Left hindlimb (tissue), 1 donor: ENCODE data around the gene GRIK4.

Experiments used
- DNase-seq: peaks from one replicate; pipeline ENCODE4 v3.0.0-alpha.2; 2018

Gene GRIK4

DNA sequence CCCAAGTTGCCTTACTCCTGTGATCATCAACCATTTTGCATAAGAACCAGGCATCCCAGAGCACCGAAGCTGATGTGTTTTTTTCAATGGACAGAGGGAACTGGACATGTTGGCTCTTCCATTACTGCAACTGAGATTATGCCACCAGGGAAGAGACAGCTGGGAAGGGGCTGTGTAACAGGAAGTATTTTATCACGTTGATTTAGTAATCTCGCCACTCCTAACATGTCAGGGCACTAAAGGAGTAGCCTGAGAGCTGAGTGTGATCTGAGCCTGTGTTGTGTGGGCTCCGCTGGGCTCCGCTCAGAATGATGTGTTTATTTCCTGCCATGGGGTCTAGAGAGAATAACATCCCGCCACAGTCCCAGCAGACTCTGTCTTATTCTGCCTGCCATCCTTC is 165.4 kb downstream of the GRIK4 start:
- no peak for DNase-seq

DNA sequence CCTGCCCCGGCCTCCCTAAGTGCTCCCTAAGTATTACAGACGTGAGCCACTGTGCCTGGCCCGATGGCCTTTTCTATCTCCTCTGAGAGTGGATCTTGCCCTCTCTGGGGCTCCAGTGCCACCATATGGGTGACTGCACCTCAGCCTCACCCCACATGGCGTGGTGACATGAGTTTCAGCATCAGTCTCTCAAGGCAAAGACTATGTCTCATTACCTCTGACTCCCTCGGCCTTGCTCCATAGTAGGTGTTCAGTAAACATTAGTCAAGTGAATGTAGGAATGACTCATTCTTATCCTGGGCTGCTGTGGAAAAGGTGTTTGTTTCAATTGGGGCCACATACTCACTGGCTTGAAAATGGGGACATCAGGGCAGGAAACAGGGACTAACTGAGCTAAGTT is 168.8 kb downstream of the GRIK4 start:
- DNase-seq = no peak

DNA sequence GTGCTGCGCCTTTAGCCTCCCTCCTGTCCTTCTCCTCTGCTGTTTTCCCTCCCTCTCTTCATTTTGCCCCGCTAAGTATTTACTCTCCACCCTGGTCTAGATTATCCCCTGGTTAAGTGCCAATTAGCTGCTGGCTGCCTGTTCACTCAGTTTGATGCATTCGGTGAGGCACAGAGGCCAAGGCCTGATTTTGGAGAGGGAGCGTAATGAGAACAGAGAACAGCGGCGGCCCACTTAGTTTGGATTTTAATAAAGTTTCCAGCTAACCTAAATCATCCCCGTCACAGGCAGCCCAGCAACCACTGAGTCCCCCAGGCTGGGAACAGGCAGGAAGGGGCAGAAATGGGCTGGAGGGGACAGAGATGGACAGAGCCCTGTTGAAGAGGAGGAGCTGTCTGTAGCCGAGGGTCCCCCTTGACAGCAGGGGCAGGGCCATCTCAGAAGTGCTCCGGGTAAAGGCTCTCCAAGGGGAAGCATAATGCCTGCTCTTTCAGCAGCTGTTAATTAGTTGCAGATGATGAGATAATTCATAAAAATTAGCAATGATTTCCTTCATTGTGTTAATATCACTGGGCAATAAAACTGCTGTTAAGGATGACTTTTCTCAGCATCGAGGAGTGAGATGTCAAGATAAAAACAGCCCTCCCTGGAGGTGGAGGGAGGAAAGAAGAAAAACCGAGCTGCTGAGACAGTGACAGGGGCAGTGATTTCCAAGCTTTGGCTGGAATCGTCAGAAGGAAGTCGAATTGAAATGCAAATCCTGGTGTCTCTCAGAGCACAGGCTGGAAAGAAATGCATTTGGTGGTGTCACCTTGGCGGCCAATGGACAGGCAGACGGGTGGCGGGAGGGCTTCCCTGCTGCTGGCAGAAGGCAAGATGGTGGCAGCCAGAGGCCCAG is 170.1 kb downstream of the GRIK4 start:
- DNase-seq = no peak

DNA sequence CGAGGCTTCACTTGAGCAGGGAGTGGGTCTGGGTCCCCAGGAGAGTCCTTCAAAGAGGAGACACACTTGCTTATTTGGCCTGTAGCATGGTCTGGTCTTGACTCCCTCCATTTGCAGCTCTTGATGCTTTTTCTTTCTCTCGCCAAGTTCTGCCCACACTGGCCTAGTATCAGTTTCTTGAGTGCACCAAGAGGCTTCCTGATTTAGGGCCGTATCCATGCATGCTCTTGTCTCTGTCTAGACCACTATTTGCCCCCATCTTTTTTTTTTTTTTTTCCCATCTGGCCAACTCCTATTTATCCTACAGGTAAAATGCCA is 170.7 kb downstream of the GRIK4 start:
- DNase-seq = no peak

DNA sequence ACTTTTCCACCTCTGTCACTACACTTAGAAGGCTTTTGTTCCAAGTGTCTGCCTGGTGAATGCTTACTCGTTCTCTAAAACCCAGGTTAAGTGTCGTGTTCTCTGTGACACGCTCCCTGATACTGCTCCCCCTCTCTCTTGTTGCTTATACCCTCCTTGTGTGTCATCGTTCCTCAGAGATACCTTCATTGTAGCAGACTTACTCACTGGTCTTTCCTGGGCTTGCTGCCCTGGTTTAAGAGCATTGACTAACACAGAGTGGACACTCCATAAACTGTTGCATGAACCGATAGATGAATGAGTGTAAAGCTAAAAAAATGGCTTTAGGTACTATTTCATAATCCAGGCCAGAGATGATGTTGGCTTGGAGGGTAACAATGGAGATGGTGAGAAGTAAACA is 171.3 kb downstream of the GRIK4 start:
- DNase-seq = no peak

DNA sequence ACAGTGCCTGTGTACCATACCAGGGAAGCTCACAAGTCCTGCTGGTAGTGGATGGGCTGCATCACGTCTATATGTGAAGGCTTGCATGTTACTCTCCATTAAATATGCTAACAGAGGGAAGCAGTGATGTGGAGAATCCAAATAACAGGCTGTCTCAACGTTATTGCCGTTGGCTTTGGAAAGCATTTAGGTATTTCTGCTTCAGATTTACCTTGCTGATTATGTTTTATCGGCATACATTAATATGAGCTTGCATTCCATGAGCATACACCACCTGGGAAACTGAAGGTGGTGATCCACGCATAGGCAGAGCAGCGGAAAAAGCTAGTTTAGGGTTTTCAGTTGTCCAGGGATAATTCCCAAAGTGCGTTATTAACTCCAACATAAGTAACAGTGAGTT is 175.0 kb downstream of the GRIK4 start:
- no peak for DNase-seq

DNA sequence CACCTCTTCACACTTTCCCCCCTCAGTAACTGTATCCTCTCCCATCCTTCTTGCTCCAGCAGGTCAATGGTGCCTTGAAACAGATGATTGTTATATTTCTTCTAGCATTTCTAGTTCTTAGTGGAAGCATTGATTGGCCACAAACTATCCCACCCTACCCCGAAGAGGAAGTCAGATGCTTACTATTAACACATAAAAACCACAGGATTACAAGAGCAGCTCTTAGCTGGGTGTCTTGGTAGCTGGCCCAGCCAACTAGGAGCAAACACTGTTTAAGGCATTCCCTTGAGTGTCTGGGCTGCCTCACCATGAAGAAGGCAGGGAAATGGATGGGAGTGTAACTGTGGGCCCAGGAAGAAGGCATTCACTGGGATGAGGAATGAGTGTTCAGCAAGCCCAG is 176.6 kb downstream of the GRIK4 start:
- DNase-seq = no peak

DNA sequence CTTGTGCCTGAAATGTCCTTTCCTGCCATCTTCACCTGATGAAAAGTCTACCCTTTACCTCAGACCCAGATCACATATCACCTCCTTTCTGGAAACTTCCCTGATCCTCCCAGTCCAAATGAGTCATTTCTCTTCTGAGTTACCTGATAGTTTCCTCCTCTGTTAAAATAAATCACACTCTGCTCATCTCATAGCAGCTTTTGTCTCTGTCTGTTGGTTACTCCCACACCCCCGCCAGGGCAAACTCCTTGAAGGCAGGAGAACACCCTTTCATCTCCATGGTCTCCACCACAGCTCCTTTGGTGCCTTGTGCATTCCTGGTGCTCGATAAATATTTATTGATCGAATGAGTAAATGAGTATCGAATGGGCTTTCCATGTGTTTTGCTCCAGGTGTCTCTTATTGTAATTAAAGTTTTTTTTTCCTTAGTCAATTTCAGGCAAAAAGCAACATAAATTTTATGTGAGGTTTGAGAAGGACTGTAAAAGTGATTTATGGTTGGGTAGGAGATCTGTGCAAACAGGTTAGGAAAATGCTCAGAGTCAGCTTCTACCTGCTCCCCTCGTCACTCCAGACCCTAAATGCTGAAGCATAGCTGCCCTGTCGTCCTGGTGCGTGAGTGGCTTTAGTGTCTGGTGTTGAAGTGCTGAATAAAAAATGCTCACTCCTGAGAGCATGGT is 178.2 kb downstream of the GRIK4 start:
- no peak for DNase-seq

DNA sequence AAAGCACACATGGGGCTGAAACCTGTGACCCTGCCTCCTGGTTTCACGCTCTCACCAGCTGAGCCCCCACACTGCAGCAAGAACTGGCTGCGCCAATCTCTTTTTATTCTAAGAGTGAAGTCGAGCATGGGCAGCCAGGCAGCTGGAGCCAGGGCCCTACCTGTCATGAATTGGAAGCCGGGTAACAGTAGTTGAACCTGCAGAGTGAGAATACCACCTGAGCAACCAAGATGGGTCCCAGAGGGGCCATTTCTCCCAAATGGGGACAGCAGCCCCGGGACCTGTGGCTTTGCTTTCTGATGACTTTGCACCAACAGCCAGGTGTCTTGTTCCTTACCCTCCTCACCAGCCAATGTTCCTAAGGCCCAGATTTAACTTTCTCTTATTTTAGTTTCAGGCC is 178.9 kb downstream of the GRIK4 start:
- DNase-seq = no peak

DNA sequence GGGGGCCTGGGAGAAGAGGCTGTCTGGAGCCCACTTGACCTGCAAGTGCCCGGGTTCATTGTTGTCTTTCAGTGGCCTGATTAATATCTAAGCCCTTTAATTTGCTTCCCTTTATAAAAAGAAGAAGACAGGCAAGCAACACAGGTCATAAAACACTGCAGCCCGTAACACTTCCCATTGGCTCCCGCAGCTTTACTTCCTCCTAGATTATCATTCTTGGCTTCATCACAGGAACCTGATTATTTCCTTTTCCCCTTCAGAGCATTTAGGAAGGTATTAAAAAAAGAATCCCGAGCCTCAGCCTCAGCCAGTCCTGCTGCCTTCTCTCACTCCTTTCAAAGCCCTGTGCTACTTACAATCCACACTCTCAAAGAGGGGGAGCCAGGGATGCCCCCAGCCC is 183.2 kb downstream of the GRIK4 start:
- no peak for DNase-seq

DNA sequence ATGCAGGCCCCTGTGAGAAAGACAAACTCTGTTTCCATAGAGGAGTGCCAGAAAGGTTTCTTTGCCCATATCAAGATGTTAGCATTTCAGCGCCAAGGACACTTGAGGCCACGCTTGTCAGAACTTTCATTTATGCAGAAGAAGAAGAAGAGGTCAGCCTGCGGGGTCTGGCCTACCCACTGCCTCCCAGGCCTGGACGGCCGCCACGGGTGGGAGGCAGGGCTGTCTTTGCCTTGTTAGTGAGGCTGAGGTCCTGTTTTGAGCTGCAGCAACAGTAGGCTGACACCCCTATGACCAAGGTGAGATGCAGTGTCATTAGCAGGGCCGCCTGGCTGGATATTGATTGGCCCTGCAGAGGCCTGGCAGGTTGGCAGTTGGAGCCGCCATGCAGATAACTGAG is 183.9 kb downstream of the GRIK4 start:
- DNase-seq = no peak

DNA sequence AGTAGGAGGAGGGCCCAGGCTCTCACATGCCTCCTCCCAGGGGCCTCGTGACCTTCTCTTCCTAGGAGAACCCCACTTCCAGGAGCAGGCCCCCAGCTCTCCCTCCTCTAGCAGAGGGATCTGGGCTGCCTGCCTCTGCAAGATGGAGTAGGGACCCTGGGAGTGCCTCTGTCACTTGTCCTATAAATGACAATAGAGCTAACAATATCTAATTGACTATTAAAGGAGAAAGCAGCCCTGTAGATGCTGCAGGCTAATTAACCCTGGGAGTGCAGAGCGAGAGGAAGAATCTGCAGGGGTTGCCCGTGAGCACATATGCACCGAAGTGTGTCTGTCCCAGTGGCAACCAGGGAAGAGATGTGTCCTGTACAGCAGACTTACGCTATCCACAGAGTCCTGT is 184.4 kb downstream of the GRIK4 start:
- no peak for DNase-seq

DNA sequence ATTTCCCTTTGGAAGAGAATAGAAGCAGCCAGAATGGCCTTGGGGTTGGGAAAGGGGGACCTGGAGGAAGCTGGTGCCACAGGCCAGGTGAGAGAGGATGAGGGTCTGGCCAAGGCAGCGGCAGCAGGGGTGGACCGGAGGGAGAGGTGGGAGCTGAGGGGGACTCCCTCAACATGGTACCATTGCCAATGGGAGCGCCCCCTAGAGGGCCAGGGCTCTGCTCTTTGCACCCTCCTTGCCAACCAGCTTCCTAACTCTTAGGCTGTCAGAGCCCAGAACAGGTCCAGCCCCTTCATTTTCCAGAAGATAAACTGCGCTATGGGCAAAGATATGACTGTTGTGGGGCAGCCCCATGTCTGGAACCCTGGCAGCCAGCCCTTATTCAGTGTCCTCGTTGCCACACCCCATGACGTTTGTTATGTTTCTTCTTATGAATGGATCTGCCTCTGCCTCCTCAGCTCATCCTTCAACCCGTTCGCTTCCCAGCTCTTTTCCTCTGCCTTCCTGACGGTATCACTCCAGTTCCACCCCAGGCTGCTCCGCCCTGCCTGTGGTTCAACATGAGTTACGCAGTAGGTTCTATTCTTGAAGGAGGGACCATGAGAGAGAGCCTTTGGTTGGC is 185.2 kb downstream of the GRIK4 start:
- DNase-seq = no peak

DNA sequence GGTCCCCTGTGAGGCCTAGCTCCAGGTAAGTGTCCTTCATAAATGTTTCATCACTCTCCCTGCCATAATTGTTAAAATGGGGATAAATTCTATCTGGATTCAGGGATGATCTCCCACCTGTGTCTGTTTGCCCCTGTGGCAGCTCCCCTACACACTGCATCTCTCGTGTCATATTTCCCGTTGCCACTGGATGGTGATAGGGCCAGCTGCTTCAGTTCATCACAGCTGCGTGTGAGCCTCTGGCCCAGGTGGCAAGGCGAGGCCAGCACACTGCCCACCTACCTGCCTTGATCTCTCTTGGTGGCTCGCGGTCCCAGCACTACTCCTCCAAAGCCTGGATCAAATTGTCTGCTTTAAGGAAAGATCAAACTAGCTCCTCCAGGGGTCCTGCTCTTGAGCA is 187.4 kb downstream of the GRIK4 start:
- DNase-seq = no peak

DNA sequence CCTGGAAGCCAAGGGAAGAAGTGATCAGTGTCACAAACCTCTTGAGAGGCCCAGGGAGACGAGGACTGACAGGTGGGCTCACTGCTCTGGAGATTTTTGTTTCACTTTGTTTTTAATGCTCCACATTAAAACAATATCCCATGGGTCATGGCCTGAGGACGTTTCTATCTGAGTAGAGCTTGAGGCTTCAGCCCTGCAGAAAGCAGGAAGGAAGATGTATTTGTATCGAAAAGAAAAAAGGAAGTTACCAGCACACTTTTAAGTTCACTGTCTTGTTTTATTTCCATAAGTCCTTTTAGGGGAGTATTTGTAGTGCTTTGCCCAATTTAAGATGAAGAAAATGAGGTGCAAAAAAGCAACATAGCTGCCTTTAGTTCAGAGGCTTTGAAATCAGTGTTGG is 191.1 kb downstream of the GRIK4 start:
- no peak for DNase-seq

DNA sequence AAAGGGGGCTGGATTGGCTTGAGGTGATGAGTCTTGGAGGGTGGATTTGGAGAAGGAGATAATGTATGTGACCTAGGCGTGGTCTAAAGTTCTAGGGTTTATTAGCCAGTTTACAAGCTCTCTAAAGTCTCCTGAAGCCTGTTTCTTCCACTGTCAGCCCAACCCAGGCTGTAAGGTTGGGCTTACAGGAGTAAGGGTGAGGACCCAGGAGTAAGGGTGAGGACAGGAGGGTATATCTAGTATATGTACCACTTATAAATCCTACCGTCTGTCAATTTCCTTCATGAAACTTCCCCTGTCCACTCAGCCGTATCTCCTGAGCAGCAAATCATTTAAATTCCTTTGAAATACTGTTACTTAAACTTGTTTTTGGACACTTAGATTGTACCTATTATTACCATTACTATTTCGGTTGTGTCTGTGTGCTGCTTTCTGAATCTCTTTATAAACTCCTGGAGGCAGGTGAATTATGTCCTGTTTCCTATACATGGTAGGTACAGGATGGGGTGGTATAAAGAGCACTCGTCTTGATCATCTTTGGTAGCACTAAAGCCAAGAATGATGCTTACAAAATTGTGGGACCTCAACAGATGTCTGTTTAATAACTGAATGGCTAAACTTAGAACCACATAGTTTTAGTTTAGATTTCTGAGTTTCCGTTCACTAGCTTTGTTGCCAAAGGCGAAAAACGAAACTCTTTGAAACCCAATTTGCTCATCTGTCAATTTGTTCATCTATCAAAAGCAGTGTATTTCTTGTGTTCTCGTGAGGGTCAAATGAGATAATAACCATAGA is 192.0 kb downstream of the GRIK4 start:
- no peak for DNase-seq

DNA sequence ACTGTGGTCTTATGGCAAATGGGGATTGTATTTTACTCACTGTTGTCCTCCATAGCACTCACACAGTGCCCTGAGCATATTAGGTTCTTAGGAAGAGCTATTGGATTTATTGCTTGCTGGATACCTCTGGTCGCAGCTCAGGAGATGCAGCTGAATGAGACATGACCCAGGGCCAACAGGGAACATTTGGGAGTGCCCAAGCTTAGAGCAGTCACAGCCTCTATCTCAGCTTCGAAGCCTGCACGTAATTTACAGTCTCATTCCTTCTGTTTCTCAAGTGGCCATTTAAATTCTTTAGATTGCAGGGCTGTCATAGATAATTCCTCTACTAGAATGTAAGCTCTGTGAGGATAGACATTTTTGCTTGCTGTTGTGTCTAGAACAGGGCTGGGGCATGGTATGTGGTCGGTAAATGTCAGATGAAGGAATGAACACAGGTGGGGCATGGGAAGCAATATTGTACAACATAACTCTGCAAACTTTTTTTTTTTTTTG is 192.8 kb downstream of the GRIK4 start:
- no peak for DNase-seq

DNA sequence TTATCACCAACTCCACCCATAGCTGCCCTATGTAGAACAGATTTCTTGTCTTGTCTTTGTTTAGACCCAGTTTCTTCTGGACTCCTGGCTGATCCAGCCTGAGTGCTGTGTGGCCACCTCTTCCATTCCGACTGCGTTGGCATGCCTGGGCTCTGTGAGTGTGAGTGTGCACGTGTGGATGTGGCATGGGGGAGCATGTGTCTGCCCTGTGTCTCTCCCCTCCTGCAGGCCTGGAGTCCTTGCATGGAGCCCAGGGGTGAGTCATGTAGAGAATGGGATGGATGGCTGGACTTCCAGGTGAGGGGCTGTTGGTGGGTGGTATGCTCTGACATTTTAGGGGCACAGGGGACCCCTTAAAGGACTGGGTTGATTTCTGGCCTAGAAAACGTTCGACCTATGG is 194.7 kb downstream of the GRIK4 start:
- DNase-seq = no peak

DNA sequence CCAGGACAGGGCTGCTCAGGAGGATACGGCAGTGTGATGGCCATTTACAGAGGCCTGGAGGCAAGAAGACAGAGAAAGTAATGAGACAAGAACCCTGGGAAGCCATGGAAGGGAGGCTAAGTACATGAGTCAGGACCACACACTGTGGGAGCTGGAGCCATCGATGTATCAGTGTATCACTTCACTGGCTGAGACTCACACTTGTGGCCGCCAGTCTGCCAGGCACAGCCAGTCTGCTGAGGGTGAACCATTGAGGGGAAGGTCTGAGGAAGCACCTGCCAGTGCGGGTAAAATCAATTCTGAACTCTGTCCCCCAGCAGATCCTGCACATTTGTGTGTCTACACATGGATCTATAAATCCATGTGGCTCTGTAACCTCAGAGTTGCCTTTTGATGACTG is 195.6 kb downstream of the GRIK4 start:
- DNase-seq = no peak

DNA sequence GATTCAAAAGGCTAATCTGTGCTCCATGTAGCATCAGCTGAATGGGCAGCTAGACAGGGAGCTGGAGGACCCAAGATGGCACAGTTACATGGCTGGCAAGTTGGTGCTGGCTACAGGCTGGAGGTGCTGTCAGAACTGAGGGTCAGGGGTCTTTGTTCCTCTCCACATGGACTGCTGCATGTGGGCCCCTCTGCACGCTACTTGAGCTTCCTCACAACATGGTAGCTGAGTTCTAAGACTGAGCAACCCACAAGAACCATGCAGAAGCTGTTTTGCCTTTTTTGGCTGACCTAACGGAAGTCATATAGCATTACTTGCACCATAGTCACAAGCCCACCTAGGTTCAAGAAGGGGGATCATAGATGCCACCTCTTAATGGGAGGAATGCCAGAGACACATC is 196.1 kb downstream of the GRIK4 start:
- DNase-seq = no peak

DNA sequence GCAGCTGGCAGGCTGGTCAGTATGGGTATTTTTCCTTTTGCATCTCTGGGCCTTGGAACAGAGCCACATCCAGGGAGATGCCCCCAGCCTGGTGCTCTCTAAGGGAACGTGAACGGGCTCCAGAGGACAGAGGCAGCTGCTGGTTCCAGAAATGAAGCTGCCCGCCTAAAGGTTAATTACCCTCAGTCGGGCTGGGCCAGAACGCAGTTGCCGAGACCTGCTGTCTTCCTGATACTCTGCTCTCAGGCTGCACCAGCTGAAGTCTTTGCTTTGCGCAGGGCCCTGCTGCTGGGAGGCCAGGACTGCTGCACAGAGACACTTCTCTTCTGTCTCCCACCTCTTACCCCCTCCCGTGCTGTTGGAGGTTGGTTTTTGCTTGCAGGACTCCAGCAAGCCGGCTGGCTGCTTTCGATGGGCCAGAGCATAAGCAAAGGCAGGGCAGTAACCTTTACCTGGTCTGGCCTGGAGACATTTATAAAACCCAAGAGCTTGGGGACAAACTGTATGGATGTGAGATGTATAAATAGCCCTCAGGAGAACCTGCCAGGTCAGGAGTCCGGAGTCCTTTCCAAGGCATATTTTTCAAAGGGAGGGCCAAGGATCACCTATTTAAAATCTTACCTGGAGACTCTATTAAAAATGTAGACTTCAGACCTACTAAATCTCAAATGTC is 197.1 kb downstream of the GRIK4 start:
- DNase-seq = no peak

DNA sequence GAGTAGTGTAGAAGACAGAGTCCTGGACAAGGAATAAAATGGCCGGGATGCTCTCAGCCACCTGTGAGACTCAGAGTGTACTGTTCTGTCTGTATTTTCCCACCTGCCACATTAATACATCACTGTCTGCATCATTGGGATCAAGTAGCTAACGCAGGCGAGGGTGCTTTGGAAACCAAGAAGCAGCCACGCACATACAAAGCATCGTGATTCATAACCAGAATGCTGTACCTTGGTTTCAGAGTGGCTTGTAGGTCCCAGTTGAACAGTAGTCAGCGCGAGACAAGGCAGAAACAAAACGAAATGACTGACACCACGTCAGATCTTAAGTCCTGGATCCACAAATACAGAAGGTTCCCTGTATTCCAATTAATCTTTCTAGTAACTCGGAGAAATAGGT is 198.3 kb downstream of the GRIK4 start:
- no peak for DNase-seq
